ENCODE data around the gene POLR2L.

POLR2L gene

DNA sequence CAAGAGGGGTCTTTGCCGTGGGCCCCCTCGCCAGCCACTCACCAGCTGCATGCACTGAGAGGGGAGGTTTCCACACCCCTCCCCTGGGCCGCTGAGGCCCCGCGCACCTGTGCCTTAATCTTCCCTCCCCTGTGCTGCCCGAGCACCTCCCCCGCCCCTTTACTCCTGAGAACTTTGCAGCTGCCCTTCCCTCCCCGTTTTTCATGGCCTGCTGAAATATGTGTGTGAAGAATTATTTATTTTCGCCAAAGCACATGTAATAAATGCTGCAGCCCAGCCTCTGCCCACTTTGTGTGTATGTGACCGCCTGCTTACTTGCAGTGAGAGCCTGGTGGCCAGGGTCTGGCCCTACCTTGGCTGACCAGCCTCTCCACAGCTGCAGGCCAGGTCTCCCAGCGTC, 17.4 kb downstream of the POLR2L start:
- DNase-seq: no peak

DNA sequence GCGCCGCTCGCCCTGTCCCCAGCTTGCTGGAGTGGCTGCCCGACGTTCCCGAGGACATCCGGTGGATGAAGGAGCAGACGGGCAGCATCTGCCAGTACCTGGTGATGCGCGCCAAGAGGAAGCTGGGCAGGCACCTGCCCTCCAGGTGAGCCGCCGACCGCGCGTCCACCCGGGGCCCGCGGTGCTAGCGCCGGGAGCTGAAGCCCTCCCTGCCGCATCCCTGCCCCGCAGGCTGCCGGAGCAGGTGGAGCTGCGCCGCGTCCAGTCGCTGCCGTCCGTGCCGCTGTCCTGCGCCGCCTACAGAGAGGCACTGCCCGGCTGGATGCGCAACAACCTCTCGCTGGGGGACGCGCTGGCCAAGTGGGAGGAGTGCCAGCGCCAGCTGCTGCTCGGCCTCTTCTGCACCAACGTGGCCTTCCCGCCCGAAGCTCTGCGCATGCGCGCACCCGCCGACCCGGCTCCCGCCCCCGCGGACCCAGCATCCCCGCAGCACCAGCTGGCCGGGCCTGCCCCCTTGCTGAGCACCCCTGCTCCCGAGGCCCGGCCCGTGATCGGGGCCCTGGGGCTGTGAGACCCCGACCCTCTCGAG, 17.9 kb downstream of the POLR2L start:
- no peak for DNase-seq

DNA sequence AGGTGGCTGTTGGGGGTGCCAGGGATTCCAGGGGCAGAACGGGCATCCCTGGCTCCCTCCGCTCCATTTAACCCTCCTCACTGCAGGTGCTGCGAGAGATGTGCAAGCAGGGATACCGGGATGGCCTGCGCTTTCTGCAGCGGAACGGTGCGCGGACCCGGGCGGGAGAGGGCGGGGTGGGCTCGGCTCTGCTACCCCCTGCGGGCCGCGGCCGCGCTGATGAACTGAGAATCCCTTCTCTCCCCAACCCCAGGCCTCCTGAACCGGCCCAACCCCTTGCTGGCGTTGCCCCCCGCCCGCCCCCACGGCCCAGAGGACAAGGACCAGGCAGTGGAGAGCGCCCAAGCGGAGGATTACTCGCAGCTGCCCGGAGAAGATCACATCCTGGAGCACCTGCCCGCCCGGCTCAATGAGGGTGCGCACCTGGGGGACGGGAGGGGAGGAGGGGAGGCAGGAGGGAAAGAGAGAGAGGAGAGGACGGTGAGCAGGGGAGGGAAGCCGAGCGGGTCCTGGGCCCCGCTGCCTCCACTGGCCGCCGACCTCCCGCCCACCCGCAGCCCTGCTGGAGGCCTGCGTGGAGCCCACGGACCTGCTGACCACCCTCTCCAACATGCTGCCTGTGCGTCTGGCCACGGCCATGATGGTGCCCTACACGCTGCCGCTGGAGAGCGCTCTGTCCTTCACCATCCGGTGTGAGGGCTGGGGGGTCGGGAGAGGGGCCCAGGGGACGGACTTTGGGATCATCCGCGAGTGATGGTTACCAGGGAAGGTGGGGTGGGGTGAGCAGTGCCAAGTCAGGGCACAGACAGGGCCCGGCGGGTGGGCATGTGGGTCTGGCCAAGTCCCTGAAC, 18.7 kb downstream of the POLR2L start:
- DNase-seq: no peak

DNA sequence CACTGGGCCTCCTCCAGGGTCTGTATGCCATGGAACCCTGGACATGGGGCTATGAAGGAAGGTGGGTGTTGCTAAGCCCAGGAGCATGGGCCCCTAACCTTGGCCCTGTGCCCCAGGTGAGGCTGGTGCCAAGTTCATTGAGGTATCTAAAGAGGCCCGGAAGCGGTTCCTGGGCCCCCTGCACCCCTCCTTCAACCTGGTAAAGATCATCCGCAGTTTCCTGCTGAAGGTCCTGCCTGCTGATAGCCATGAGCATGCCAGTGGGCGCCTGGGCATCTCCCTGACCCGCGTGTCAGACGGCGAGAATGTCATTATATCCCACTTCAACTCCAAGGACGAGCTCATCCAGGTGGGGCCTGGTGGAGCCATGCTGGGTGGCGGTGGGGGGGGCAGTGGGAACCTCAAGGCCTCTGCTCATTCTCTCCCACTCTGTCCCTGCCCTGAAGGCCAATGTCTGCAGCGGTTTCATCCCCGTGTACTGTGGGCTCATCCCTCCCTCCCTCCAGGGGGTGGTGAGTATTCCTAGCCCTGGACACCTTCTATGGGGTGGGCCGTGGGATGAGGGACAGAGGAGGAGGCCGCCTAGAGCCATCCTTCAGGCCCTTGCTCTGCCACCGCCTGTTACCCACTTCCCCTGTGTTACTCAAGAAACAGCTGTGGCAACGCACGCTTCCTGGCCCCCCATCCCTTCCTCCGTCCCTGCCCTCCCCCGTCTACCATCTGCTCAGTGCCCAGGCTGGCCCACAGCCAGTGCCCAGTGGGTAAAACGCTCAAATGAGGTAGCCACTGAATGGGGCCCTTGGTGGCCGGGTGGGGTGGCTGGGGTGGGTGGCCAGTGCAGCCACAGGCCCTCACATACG, 20.6 kb downstream of the POLR2L start:
- DNase-seq: no peak

DNA sequence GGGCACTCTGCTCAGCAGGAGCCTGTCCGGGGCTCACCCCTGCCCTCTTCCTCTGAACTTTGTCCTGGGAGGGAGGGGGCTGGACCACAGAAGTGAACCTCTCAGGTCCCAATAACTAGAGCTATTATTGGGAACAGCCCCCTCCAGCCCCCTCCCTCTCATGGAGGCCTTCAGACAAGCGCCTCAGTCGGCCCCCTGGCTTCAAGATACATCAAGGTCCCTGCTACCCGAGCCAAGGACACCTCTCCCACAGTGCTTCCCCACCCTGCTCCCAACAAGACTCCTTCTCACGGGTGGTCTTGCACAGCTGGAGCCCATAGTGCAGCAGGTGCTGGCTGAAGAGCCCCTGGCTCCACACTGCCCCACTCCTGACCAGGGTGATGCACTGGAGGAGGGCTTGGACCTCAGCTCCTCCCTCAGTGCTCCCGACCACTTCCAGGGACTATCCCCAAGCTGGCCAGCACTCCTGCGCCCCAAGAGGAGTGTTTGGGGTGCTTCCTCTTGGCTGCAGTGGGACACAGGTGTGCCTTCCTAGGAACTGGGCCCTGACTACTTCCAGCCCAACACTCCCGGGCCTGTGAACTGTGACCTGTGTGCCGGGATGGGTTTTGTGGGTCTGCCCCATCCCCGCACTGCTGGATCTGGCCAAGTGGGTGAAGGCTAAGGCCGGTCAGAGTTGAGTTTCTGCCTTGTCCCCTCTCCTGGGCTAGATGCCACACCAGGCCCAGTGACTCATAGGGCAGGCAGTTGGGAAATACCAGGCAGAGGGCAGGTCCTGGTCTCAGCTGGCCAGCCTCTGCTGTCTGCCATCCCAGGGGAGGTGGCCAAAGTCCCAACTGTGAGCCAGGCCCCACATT, 21.4 kb downstream of the POLR2L start:
- no peak for DNase-seq

DNA sequence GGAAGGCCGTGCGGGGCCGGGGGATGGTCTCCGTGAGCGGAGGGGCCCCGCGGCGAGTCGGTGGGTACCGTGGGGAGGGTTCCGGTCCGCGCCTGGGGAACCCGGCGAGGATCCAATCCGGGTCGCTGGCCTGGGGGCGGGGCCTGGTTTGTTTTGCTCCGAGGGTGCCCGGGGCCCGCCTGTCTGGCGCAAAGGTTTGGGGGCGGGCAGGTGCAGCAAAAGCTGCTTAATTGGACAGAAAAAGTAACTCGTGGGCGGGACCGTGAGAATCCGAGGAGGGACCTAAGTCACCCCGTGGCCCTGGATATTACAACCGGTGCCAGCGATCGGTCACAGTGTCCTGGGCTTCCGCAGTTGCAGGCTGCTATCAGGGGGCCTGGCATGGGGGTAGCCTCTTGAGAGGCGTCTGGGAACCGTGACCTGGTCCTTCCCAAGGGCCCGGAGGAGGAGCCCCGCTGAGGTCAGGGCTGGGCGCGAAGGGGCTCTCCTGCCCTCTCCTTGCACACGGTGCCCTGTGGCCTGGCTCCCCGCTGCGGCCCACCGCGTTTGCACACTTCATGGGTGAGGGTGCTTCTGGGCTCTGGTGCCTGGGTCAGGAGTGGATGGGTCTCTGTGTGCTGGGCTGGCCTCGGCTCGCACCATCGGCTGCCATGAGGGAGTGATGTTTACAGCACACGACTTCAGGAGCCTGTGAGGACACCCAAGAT, 22.2 kb downstream of the POLR2L start:
- DNase-seq: peak; percentile 93

DNA sequence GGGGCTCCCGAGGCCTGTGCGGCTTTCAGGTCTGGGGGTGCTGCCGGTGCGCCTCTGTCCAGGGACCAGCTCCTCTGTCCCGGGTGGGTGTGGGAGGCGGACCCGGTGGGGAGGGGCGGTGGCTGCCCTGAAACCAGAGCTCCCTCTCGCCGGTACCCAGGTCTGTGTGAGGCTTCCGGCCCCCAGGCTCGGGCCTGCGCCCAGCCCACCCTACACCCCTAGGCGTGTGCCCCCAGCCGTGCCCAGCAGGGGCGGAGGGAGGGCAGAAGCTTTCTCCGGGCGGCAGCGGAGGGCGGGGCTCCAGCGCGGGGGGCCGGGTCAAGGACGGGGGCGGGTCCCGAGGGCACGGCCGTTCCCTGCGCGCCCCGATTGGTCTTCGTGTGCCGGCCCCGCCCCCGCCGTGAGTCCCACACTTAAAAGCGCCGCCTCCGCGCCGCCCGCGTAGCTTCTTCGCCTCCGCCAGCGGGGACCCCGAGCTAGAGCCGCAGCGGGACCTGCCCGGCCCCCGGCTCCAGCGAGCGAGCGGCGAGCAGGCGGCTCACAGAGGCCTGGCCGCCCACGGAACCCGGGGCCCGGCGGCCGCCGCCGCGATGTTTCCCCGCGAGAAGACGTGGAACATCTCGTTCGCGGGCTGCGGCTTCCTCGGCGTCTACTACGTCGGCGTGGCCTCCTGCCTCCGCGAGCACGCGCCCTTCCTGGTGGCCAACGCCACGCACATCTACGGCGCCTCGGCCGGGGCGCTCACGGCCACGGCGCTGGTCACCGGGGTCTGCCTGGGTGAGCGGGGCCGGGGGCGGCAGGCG, 23.0 kb downstream of the POLR2L start:
- peak; percentile 88 for DNase-seq

DNA sequence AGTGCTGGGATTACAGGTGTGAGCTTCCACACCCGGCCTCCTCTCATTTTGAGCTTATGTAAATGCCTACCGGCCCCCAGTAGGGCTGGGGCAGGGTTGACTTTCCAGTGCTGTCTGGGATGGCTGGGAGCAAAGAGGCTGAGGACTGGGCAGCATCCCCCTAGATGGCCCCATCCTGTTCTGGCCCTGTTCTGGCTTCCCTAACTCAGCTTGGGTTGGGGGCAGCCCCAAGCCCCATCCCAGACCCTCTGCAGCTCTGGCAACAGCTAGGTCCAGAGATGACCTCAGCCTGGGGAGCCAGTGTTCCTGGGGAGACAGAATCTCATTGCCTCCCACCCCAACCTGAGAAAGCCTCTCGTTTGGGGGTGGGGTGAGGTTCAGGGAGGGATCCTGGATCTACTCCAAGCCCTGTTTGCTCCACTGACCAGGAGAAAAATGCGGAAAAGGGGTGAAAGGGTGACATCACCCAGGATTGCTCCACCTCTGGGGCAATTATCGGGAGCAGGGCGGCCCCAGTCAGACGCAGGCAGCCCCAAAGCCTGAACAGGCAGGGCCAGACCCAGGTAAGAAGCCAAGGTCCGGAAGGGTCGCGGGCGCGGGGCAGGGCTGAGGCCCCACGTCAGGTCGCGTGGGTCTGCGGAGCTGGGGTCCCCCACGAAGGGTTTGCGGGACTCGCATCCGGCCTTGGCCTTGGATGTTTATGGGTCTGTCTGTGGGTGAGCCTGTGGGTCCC, 23.8 kb downstream of the POLR2L start, which contains the start of gene PNPLA2:
PNPLA2 (plus strand) TSS at position 519 of the 733 bp plus-strand sequence. CDS start 805 bp downstream, outside the sequence.
- no peak for DNase-seq

DNA sequence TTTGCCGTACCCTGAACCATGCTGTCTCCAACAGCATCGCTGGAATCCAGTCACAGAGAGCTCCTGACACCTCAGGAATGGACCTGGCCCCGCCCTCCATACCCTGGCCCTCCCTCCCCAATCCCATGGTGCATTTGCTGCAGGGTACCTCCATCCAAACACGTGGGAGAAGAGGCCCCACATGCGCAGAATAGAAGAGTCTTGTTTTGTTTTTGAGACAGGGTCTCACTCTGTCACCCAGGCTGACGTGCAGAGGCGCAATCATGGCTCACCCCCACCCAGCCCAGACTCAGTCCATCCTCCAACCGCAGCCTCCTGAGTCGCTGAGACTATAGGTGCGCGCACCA, 25.9 kb downstream of the POLR2L start:
- no peak for DNase-seq

DNA sequence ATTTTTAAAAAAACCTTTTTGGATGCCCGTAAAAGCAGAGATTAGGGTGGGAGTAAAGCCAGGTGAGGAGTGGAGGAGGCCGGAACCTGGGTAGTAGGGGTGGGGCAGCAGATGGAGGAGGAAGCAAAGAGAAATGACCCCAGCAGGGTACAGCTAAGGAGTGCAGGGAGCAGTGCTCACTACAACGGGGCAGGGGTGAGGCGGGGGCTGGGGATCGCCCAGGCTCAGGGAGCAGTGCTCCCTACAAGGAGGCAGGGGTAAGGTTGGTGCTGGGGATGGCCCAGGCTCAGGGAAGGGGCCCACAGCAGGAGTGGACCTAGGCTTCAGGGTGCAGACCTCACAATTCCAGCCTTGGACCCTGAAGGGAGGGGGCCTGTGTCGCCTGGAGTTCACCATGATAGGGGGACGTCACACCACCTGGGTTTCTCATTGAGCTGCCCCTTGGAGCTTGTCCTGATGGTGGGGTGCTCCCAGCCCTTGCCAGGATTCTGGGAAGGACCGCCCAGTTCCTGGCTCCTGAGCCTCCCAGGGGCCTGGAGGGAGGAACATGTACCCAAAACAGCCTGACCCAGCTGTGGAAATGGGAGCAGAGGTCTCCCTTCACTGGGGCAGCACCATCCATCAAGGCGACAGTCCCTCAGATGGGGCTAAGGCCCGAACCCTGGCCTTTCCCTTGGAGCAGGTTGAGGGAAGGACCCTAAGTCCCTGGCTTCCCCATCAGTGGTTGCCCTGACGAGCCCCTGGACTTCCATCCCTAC, 26.5 kb downstream of the POLR2L start:
- no peak for DNase-seq

DNA sequence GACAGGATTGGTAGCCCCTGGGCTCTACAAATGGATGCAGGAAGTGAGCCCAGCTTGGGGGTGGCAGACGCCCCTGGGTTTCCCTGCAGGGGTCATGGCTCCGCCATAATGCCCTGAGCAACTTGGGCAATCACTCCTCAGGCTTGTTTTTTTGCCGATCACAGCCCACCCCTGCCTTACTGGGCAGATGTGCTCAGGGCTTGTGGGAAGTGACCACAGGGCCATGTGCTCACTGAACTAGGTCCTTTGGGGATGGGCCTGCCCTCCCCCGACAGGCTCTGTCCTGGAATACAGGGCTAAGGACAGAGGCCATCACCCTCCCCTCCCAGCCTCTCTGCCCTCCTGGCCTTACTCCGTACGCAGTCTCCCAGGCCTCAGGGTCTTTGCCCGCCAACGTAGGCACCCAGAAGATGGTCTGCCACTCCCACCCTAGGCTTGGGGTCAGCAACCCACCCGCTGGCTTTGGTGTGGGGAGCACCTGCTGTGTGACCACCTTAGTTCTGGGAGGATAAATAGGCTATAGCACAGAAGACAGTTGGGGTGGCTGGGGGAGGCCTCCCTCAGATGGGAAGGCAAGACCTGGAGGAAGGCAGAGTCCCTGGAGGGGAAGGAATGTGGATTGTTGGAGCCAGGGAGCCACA, 28.8 kb downstream of the POLR2L start:
- DNase-seq: no peak

DNA sequence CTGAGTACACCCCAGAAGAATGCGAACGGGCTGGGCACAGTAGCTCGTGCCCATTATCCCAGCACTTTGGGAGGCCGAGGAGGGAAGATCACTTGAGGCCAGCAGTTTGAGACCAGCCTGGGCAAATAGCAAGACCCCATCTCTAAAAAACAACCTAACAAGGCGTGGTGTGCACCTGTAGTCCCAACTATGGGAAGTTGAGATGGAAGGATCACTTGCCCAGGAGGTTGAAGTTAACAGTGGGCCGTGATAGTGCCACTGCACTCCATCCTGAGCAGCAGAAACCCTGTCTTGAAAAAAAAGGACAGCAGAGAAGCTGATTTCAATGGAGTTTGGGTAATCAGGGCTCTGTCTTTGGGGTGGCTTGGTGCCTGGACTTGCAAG, 29.3 kb downstream of the POLR2L start:
- DNase-seq: no peak

DNA sequence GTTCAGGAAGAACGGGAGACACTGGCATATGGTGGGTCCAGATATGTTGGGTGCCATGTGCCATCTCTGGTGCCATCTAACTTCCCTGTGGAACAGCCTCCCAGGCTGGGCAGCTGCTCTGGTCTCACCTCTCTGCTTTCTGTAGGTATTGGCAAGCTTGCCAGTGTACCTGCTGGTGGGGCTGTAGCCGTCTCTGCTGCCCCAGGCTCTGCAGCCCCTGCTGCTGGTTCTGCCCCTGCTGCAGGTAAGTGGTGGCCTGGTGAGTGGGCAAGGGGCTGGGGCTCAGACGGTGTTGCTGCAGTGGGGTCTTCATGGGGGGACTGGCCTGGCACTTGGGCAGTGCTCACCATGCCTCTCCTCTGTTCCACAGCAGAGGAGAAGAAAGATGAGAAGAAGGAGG, 29.9 kb downstream of the POLR2L start:
- no peak for DNase-seq

DNA sequence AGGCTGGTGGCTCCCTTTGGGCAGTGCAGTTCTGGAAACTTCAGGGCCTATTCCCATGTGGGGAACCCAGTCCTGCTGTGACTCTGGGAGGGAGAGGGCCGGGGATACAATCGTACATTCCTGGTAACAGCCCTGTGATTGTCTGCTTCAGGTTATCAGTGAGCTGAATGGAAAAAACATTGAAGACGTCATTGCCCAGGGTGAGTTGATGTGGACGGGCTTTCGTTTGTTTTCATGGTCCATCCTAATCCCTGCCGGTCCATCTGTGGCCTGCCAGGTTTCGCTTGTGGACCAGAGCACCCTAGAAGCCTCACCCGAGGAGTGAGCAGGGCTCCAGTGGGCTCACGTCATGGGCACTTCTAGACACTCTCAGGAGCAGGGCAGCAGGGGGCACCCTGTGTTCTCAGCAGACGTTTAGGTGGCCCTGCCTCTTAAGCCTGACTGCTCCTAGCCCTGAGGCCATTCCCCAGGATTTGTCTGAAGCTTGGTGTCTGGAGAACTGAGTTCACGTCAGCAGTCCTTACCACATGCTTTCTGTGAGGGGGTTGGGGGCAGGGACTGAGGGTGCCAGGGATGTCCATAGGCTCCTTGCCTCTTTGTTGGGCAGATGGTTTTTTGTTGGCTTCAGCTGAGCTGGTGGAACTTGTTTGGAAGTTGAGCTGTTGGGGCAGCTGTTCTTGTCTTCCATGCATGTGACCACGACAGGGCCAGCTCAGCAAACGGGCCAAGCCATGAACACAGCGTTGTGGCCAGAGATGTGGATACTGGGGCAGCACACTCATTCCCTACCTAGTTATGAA, 30.7 kb downstream of the POLR2L start:
- no peak for DNase-seq

DNA sequence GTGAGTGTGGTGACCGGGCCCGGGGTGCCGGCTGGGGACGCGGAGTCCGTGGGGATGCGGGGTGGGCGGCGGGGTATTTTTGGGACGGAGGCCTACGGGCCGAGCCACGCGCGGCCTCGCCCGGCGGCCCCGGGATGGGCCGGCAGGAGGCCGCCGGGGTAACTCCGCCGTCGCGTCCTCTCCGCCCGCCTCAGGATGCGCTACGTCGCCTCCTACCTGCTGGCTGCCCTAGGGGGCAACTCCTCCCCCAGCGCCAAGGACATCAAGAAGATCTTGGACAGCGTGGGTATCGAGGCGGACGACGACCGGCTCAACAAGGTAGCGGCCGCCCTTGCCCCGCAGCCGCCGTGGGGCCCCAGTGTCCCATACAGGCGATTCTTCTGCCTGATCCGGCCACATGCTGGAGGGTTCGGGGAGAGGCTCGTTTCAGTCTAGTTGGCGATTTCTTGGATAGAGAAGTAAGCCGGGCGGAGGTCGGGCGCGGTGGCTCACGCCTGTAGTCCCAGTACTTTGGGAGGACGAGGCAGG, 32.2 kb downstream of the POLR2L start:
- DNase-seq: no peak

DNA sequence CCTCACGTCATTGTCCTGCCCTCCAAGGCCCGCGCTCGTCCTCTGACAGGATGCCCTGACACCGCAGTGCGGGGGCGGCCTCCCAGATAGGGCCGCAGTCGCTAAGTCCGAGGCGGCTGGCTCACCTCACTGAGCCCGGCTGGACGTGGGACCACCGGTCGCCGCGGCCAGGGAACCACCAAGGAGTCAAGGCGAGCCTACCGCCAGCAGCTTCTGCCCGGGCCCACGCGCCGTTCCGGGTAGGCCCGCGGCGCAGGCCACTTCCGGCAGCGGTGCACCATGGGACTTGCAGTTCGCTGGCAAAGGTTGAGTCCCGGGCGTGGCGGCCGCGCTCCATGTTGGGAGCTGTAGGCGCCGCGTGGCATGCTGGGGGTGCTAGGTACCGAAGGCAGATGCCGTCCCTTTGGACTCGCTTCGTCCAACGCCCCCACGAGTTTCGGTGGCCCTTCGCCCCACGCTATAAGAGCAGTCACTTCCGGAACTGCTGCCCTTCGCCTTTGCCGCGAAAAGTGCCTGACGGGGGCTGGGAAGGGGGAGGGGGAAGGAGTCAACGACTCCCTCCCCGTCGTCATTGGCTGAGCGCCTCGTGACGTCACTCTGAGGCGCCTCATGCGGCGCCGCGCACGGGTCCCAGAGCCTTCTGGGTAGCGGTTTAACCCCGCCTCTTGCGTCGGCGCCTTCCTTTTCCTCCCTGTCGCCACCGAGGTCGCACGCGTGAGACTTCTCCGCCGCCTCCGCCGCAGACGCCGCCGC, 32.9 kb downstream of the POLR2L start, which contains the start of gene RPLP2:
RPLP2 (plus strand) TSS at position 681 of the 753 bp plus-strand sequence. CDS start 268 bp downstream, outside the sequence.
- DNase-seq: peak; percentile 97
